HCT116 (cell line): ENCODE measurements around the gene TRPC6. TPM values are rescaled to one million over a fixed set of nuclear protein-coding genes. Genes with fewer than 3 reads are reported as not detected.

ENCODE experiments used
- ATAC-seq: fragments of 200-7000 bp; cut with Tn5 transposase; 2 replicates; pipeline ENCODE4 v1.9.1; 2020; ENCODE audit warnings: mild to moderate bottlenecking, moderate library complexity
- BruUV-seq: library from RNA; stranded (reverse); fragments of 400-500 nt; replicated peaks from 2 replicates; lab custom pipeline; 2021; lab: Mats Ljungman, UMichigan
- CTCF ChIA-PET: fragments of 300-600 bp; sonication (Branson Sonifier 250); formaldehyde crosslinking; loops from one replicate; lab custom pipeline; 2021; ENCODE audit warnings: antibody characterized with exemption; lab: Charles Lee
- POLR2A ChIA-PET: fragments of 300-600, 350-600 bp; sonication (Branson Sonifier 250); formaldehyde crosslinking; loops from one replicate; lab custom pipeline; 2021; ENCODE audit warnings: antibody characterized with exemption; lab: Charles Lee
- RAD21 ChIA-PET, 2 experiments: fragments of 300-600 bp; sonication (Branson Sonifier 250); formaldehyde crosslinking; loops; one replicate each; lab custom pipeline; 2023; ENCODE audit warnings: low total read pairs in 2 of 2; ENCODE audit not compliant: uncharacterized antibody in 2 of 2, unreplicated experiment in 2 of 2, low non-redundant PET in 1 of 2; lab: Charles Lee
- DNase-seq: peaks from one replicate; pipeline ENCODE4 v3.0.0-alpha.2; 2010; ENCODE audit warnings: low read depth, low spot score
- H2AFZ ChIP-seq: fragments of 200-600 bp; shearing (Covaris generic), sonication (generic); 2 replicates; pipeline ENCODE4 v1.6.1; 2017; ENCODE audit warnings: low read depth, mixed run types, mixed read lengths, antibody characterized with exemption, low read length; ENCODE audit not compliant: poor library complexity, severe bottlenecking
- H3K27ac ChIP-seq: 2 replicates; pipeline ENCODE4 v1.5.1; 2012; ENCODE audit warnings: low read depth, low read length
- H3K27me3 ChIP-seq: fragments of 200-600 bp; sonication (generic); 2 replicates; pipeline ENCODE4 v1.6.1; 2016; ENCODE audit warnings: mixed run types, low read length, mixed read lengths; ENCODE audit not compliant: insufficient read depth
- H3K36me3 ChIP-seq, 2 experiments: fragments of 200-500 bp in 1 of 2; fragments of 200-600 bp in 1 of 2; sonication (Bioruptor generic) in 1 of 2; sonication (generic) in 1 of 2; 2 replicates each; pipeline versions ENCODE4 v1.5.1 to v1.6.1; 2014 to 2016; ENCODE audit warnings: low read length in 2 of 2, inconsistent platforms in 1 of 2, mixed read lengths in 1 of 2, mixed run types in 1 of 2; ENCODE audit not compliant: insufficient read depth in 2 of 2, control insufficient read depth in 1 of 2
- H3K4me1 ChIP-seq, 2 experiments: fragments of 200-600 bp in 1 of 2; sonication (generic) in 1 of 2; 2 replicates each; pipeline versions ENCODE4 v1.5.1 to v1.6.1; 2012 to 2017; ENCODE audit warnings: low read length in 2 of 2, inconsistent platforms in 1 of 2, mild to moderate bottlenecking in 1 of 2, mixed read lengths in 1 of 2, mixed run types in 1 of 2, moderate library complexity in 1 of 2; ENCODE audit not compliant: insufficient read depth in 2 of 2, control insufficient read depth in 1 of 2
- H3K4me2 ChIP-seq: fragments of 200-600 bp; sonication (generic); 2 replicates; pipeline ENCODE4 v1.6.1; 2017; ENCODE audit warnings: mixed run types, low read length, mixed read lengths
- H3K4me3 ChIP-seq, 2 experiments: fragments of 200-600 bp in 1 of 2; sonication (generic) in 1 of 2; replicated peaks in 1 of 2; 2 replicates each; pipeline ENCODE4 v1.5.1; 2011 to 2016; ENCODE audit warnings: low read length in 2 of 2, control low read depth in 1 of 2, low read depth in 1 of 2, mild to moderate bottlenecking in 1 of 2, mixed read lengths in 1 of 2, mixed run types in 1 of 2
- H3K79me2 ChIP-seq: fragments of 200-600 bp; sonication (generic); 2 replicates; pipeline ENCODE4 v1.6.1; 2017; ENCODE audit warnings: mild to moderate bottlenecking, mixed run types, low read length, moderate library complexity, mixed read lengths; ENCODE audit not compliant: insufficient read depth
- H3K9ac ChIP-seq: fragments of 200-600 bp; sonication (generic); 2 replicates; pipeline ENCODE4 v1.6.1; 2016; ENCODE audit warnings: low read length, mixed read lengths
- H3K9me2 ChIP-seq: fragments of 200-600 bp; sonication (generic), shearing (Covaris generic); 2 replicates; pipeline ENCODE4 v1.6.1; 2017; ENCODE audit warnings: mixed run types, mild to moderate bottlenecking, moderate library complexity; ENCODE audit not compliant: insufficient read depth
- H3K9me3 ChIP-seq, 2 experiments: fragments of 200-500 bp in 1 of 2; fragments of 200-600 bp in 1 of 2; sonication (Bioruptor generic) in 1 of 2; sonication (generic) in 1 of 2; 2 replicates each; pipeline ENCODE4 v1.6.1; 2014 to 2017; ENCODE audit warnings: low read length in 2 of 2, mixed read lengths in 2 of 2, inconsistent platforms in 1 of 2, low read depth in 1 of 2, mild to moderate bottlenecking in 1 of 2, mixed run types in 1 of 2, moderate library complexity in 1 of 2; ENCODE audit not compliant: control insufficient read depth in 1 of 2, insufficient read depth in 1 of 2
- H4K20me1 ChIP-seq: fragments of 200-600 bp; sonication (generic), shearing (Covaris generic); 2 replicates; pipeline ENCODE4 v1.6.1; 2017; ENCODE audit warnings: mixed run types, mild to moderate bottlenecking, moderate library complexity; ENCODE audit not compliant: insufficient read depth
- ATF3 ChIP-seq: IDR thresholded peaks from 2 replicates; pipeline ENCODE4 v1.6.1; 2012
- CBX3 ChIP-seq: IDR thresholded peaks from 2 replicates; pipeline ENCODE4 v1.6.1; 2012; ENCODE audit warnings: low read depth
- CEBPB ChIP-seq: IDR thresholded peaks from 2 replicates; pipeline ENCODE4 v1.6.1; 2012; ENCODE audit warnings: low read depth
- ELF1 ChIP-seq: IDR thresholded peaks from 2 replicates; pipeline ENCODE4 v1.6.1; 2012; ENCODE audit warnings: low read depth, borderline replicate concordance
- EZH2 ChIP-seq: fragments of 200-600 bp; sonication (generic); IDR thresholded peaks from 2 replicates; pipeline ENCODE4 v1.6.1; 2017; ENCODE audit warnings: antibody characterized with exemption, mixed run types
- FOSL1 ChIP-seq: IDR thresholded peaks from 2 replicates; pipeline ENCODE4 v1.6.1; 2012; ENCODE audit warnings: low read depth
- RAD21 ChIP-seq: IDR thresholded peaks from 2 replicates; pipeline ENCODE4 v1.6.1; 2012; ENCODE audit warnings: low read depth, mild to moderate bottlenecking
- REST ChIP-seq: IDR thresholded peaks from 2 replicates; pipeline ENCODE4 v1.6.1; 2012; ENCODE audit warnings: low read depth
- SIN3A ChIP-seq: IDR thresholded peaks from 2 replicates; pipeline ENCODE4 v1.6.1; 2012; ENCODE audit warnings: low read depth
- SP1 ChIP-seq: IDR thresholded peaks from 2 replicates; pipeline ENCODE4 v1.6.1; 2012; ENCODE audit warnings: low read depth
- TCF7L2 ChIP-seq: IDR thresholded peaks from 2 replicates; pipeline ENCODE4 v1.7.0; 2011; ENCODE audit warnings: borderline replicate concordance, inconsistent platforms; ENCODE audit not compliant: insufficient read depth, insufficient read length; ENCODE audit errors: extremely low read depth
- YY1 ChIP-seq: IDR thresholded peaks from 2 replicates; pipeline ENCODE4 v1.6.1; 2011; ENCODE audit warnings: low read length, low read depth, moderate library complexity, mild to moderate bottlenecking; ENCODE audit not compliant: insufficient replicate concordance; ENCODE audit errors: extremely low read depth
- ZBTB33 ChIP-seq: IDR thresholded peaks from 2 replicates; pipeline ENCODE4 v1.6.1; 2011; ENCODE audit warnings: mild to moderate bottlenecking, low read length, moderate library complexity; ENCODE audit not compliant: insufficient replicate concordance; ENCODE audit errors: extremely low read depth
- ZFX ChIP-seq: fragments of 450-650 bp; IDR thresholded peaks from 2 replicates; pipeline ENCODE4 v1.6.1; 2017
- ZNF274 ChIP-seq: fragments of 200-500 bp; sonication (Bioruptor generic); IDR thresholded peaks from 2 replicates; pipeline ENCODE4 v1.6.1; 2014; ENCODE audit warnings: mild to moderate bottlenecking, low read depth, low read length, inconsistent platforms
- intact Hi-C: fragments of 100-400 bp; cut with micrococcal nuclease; formaldehyde crosslinking; loops from 2 replicates; pipeline ENCODE4 v1.10.0; 2022
- total RNA-seq: library from RNA; stranded (reverse); gene quantifications from one replicate; pipeline ENCODE4 v1.2.1, GENCODE V29; 2021; ENCODE audit not compliant: unreplicated experiment
- TF ChIP-seq, protein P1 (sequence below): IDR thresholded peaks from 2 replicates; pipeline ENCODE4 v1.6.1; 2012

Gene TRPC6
- total RNA-seq, 1 experiment from 2014 or later = not detected

GRCh38 chr11:101470419-101470818 is 113.4 kb downstream of the TRPC6 start:
- no peak for ATAC-seq
- ChIA-PET RAD21 (no interaction called here), CTCF (interaction anchor here (1.0 kb wide), 1 partner anchor 537 kb away, joined by 4 read pairs; no protein-coding TSS in a partner anchor), POLR2A (interaction anchor here (0.6 kb wide), 1 partner anchor 390 kb away, joined by 3 read pairs; no protein-coding TSS in a partner anchor)
- Histone ChIP-seq H3K9me2 (no peaks in the 10 kb centered on the region), H3K36me3 (no peaks in the 10 kb centered on the region), H3K27ac (no peak overlapping the region), H3K4me1 (no peaks in the 10 kb centered on the region), H3K4me2 (no peak overlapping the region), H3K79me2 (no peaks in the 10 kb centered on the region), H3K9me3 (no peaks in the 10 kb centered on the region), H3K9ac (no peak overlapping the region), H4K20me1 (no peaks in the 10 kb centered on the region), H3K4me3 (no peak overlapping the region), H3K27me3 (no peaks in the 10 kb centered on the region), H2AFZ (no peak overlapping the region)
- no peak for DNase-seq
- BruUV-seq = no TSS peak
- TF ChIP-seq EZH2 = no peak
- no peak for TF ChIP-seq ZFX
- TF ChIP-seq FOSL1 = no peak
- no peak for TF ChIP-seq CBX3
- no peak for TF ChIP-seq TCF7L2
- no peak for TF ChIP-seq ATF3
- intact Hi-C loops = no loop called here

GRCh38 chr11:101466352-101466751 is 117.5 kb downstream of the TRPC6 start:
- no peak overlapping the region for H3K4me2 ChIP-seq
- H3K79me2 ChIP-seq = no peaks in the 10 kb centered on the region
- H3K9ac ChIP-seq = no peak overlapping the region
- no peaks in the 10 kb centered on the region for H3K36me3 ChIP-seq
- H3K4me1 ChIP-seq = no peaks in the 10 kb centered on the region
- no peaks in the 10 kb centered on the region for H4K20me1 ChIP-seq
- BruUV-seq = no TSS peak
- H3K27me3 ChIP-seq = no peaks in the 10 kb centered on the region
- no peak overlapping the region for H3K27ac ChIP-seq
- DNase-seq (no peak), ATAC-seq (no peak)
- ChIA-PET RAD21 (no interaction called here), CTCF (no interaction called here), POLR2A (no interaction called here)
- no peaks in the 10 kb centered on the region for H3K9me2 ChIP-seq
- H2AFZ ChIP-seq = no peak overlapping the region
- intact Hi-C loops = no loop called here
- no peak overlapping the region for H3K4me3 ChIP-seq
- no peaks in the 10 kb centered on the region for H3K9me3 ChIP-seq
- TF ChIP-seq, protein P1, sequence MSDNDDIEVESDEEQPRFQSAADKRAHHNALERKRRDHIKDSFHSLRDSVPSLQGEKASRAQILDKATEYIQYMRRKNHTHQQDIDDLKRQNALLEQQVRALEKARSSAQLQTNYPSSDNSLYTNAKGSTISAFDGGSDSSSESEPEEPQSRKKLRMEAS = no peak
- TF ChIP-seq SP1 (no peak), YY1 (no peak), ZNF274 (no peak), FOSL1 (no peak), CEBPB (no peak), RAD21 (no peak), ZBTB33 (no peak), SIN3A (no peak), REST (no peak), ELF1 (no peak)
